GM19397 (cell line): ENCODE results near the gene PRADC1.
A peak's percentile ranks its signal among the peaks of the same experiment; 100 is the strongest.

Experiments
- ATAC-seq: cut with Tn5 transposase; IDR thresholded peaks from one replicate; pipeline ENCODE4 v1.9.1; 2021; ENCODE audit warnings: mild to moderate bottlenecking, moderate library complexity; ENCODE audit not compliant: unreplicated experiment

PRADC1 gene

GRCh38 chr2:73238149-73238548 lies 5.1 kb upstream of the PRADC1 start:
- no peak for ATAC-seq

GRCh38 chr2:73237168-73237567 lies 4.1 kb upstream of the PRADC1 start:
- ATAC-seq: no peak

- no peak for ATAC-seq
These were observed 2.4 kb upstream of the PRADC1 start for GRCh38 chr2:73235315-73236028.

GRCh38 chr2:73233932-73234832 lies 1.1 kb upstream of the PRADC1 start, which contains the start of gene CCT7:
Gene CCT7, plus strand, starts transcription at chr2:73234308. Its CDS starts 71 bp downstream, at chr2:73234379.
- peak; percentile 64 for ATAC-seq

- peak; percentile 2 for ATAC-seq
These were observed 461 bp downstream of the PRADC1 start for GRCh38 chr2:73232403-73233153.

GRCh38 chr2:73228631-73229030 lies 4.4 kb downstream of the PRADC1 start:
- no peak for ATAC-seq

- no peak for ATAC-seq
These were observed 6.0 kb downstream of the PRADC1 start for GRCh38 chr2:73227086-73227485.

GRCh38 chr2:73225513-73226360 lies 7.3 kb downstream of the PRADC1 start:
- no peak for ATAC-seq

GRCh38 chr2:73223821-73224220 lies 9.2 kb downstream of the PRADC1 start:
- no peak for ATAC-seq

- no peak for ATAC-seq
These were observed 14.7 kb downstream of the PRADC1 start for GRCh38 chr2:73218298-73218697.

GRCh38 chr2:73217826-73218225 lies 15.2 kb downstream of the PRADC1 start:
- ATAC-seq: no peak

- no peak for ATAC-seq
These were observed 15.9 kb downstream of the PRADC1 start for GRCh38 chr2:73217160-73217559.

- no peak for ATAC-seq
These were observed 17.8 kb downstream of the PRADC1 start for GRCh38 chr2:73215254-73215653.

GRCh38 chr2:73214120-73215035 lies 18.7 kb downstream of the PRADC1 start, which contains the start of gene SMYD5:
Gene SMYD5, plus strand, starts transcription at chr2:73214245. Its CDS starts 22 bp downstream, at chr2:73214267.
- peak; percentile 90 for ATAC-seq

GRCh38 chr2:73212448-73213176 lies 20.4 kb downstream of the PRADC1 start:
- peak; percentile 53 for ATAC-seq

- ATAC-seq: no peak
These were observed 21.0 kb downstream of the PRADC1 start for GRCh38 chr2:73212098-73212447.

GRCh38 chr2:73210696-73211095 lies 22.3 kb downstream of the PRADC1 start:
- ATAC-seq: no peak

GRCh38 chr2:73210019-73210418 lies 23.0 kb downstream of the PRADC1 start:
- ATAC-seq: no peak

GRCh38 chr2:73208258-73208657 lies 24.8 kb downstream of the PRADC1 start:
- no peak for ATAC-seq
